ENCODE results near the gene LY6G5B. TPM values are rescaled to one million over a fixed set of nuclear protein-coding genes. Genes with fewer than 3 reads are reported as not detected.
A peak's percentile ranks its signal among the peaks of the same experiment; 100 is the strongest.

The LY6G5B gene
- total RNA-seq, 2 donors from 2014 or later = 4.4 to 9.0 TPM

GRCh38 chr6:31718265-31718664 is 48.5 kb downstream of the LY6G5B start:
- Histone ChIP-seq H3K36me3 (no peaks in the 10 kb centered on the region), H3K4me3 (no peak overlapping the region), H3K27ac (no peak overlapping the region), H3K9me3 (no peaks in the 10 kb centered on the region), H3K9ac (ENCODE audit: low read depth in 2 of 2, low read length in 2 of 2) (no peak overlapping the region), H3K27me3 (no peaks in the 10 kb centered on the region), H3K4me1 (peaks cover 5% of the 10 kb centered on the region)
- peak; percentile 89 for DNase-seq
- TF ChIP-seq CTCF (IDR thresholded peaks at IDR 0.05) = no peak
- intact Hi-C loops (cut with DNase I) = no loop called here

GRCh38 chr6:31719001-31719400 is 49.2 kb downstream of the LY6G5B start:
- no peak for DNase-seq
- no peaks in the 10 kb centered on the region for H3K9me3 ChIP-seq
- TF ChIP-seq CTCF (IDR thresholded peaks at IDR 0.05) = no peak
- no peak overlapping the region for H3K4me3 ChIP-seq
- H3K27ac ChIP-seq = no peak overlapping the region
- intact Hi-C loops (cut with DNase I) = no loop called here
- H3K9ac ChIP-seq (ENCODE audit: low read depth in 2 of 2, low read length in 2 of 2) = no peak overlapping the region
- H3K4me1 ChIP-seq = peaks cover under 1% of the 10 kb centered on the region
- no peaks in the 10 kb centered on the region for H3K27me3 ChIP-seq
- no peaks in the 10 kb centered on the region for H3K36me3 ChIP-seq

GRCh38 chr6:31720196-31720770 is 50.5 kb downstream of the LY6G5B start:
- no peaks in the 10 kb centered on the region for H3K9me3 ChIP-seq
- H3K27ac ChIP-seq = no peak overlapping the region
- H3K9ac ChIP-seq (ENCODE audit: low read depth in 2 of 2, low read length in 2 of 2) = no peak overlapping the region
- H3K36me3 ChIP-seq = no peaks in the 10 kb centered on the region
- DNase-seq = no peak
- H3K27me3 ChIP-seq = no peaks in the 10 kb centered on the region
- H3K4me3 ChIP-seq = no peak overlapping the region
- intact Hi-C loops (cut with DNase I) = no loop called here
- H3K4me1 ChIP-seq = no peaks in the 10 kb centered on the region
- no peak for TF ChIP-seq CTCF (IDR thresholded peaks at IDR 0.05)

- intact Hi-C loops (cut with DNase I) = no loop called here
- no peak within 1 kb of the TSS for H3K27ac ChIP-seq
Measured at GRCh38 chr6:31721351-31722020, 51.7 kb downstream of the LY6G5B start, which contains the start of gene LY6G6C. TSS of gene LY6G6C (minus strand) at chr6:31721746. CDS start at chr6:31721679, 67 bp downstream.

GRCh38 chr6:31722173-31722572 is 52.4 kb downstream of the LY6G5B start:
- intact Hi-C loops (cut with DNase I) = no loop called here

More at GRCh38 chr6:31721351-31722020, 51.7 kb downstream of the LY6G5B start, which contains the start of gene LY6G6C:
- no peak for TF ChIP-seq CTCF (IDR thresholded peaks at IDR 0.05)
- DNase-seq = no peak
- H3K9me3 ChIP-seq = no peaks in the 10 kb centered on the region
- no peaks in the 10 kb centered on the region for H3K4me1 ChIP-seq
- H3K27me3 ChIP-seq = no peaks in the 10 kb centered on the region
- no peak within 1 kb of the TSS for H3K9ac ChIP-seq (ENCODE audit: low read depth in 2 of 2, low read length in 2 of 2)
- no peaks in the 10 kb centered on the region for H3K36me3 ChIP-seq
- no peak within 1 kb of the TSS for H3K4me3 ChIP-seq

More at GRCh38 chr6:31722173-31722572, 52.4 kb downstream of the LY6G5B start:
- H3K4me1 ChIP-seq = peaks cover 6% of the 10 kb centered on the region
- no peak overlapping the region for H3K27ac ChIP-seq
- TF ChIP-seq CTCF (IDR thresholded peaks at IDR 0.05) = no peak
- H3K9ac ChIP-seq (ENCODE audit: low read depth in 2 of 2, low read length in 2 of 2) = no peak overlapping the region
- no peak for DNase-seq
- H3K27me3 ChIP-seq = no peaks in the 10 kb centered on the region
- H3K4me3 ChIP-seq = no peak overlapping the region
- no peaks in the 10 kb centered on the region for H3K9me3 ChIP-seq
- no peaks in the 10 kb centered on the region for H3K36me3 ChIP-seq

Small RNA genes within 50 kb of the gene (microRNA-seq; reads per million reads assigned to microRNA genes)
- not detected for gene MIR4646
- gene MIR6832 = not detected

Other genes with a start within 250 kb of the LY6G5B start
- 1 to 10 TPM; 5.6 to 6.7 TPM for gene MICB, start 171.8 kb upstream of the LY6G5B start, total RNA-seq
- gene MCCD1, start 141.0 kb upstream of the LY6G5B start, total RNA-seq = not detected
- 100 to 1,000 TPM; 213 to 422 TPM for gene DDX39B, start 128.0 kb upstream of the LY6G5B start, total RNA-seq
- gene ATP6V1G2, start 123.4 kb upstream of the LY6G5B start, total RNA-seq = under 1 TPM; 0.57 to 0.85 TPM
- 10 to 100 TPM; 16.1 to 18.8 TPM for gene NFKBIL1, start 122.4 kb upstream of the LY6G5B start, total RNA-seq
- 1 to 10 TPM in 1 of 2 donors, under 1 TPM in 1; 0.35 to 2.4 TPM for gene LTA, start 97.7 kb upstream of the LY6G5B start, total RNA-seq
- 1 to 10 TPM in 1 of 2 donors, under 1 TPM in 1; 0.48 to 1.4 TPM for gene TNF, start 94.4 kb upstream of the LY6G5B start, total RNA-seq
- 1 to 10 TPM; 3.4 to 5.7 TPM for gene LTB, start 87.6 kb upstream of the LY6G5B start, total RNA-seq
- 1 to 10 TPM; 4.8 to 9.2 TPM for gene LST1, start 83.7 kb upstream of the LY6G5B start, total RNA-seq
- gene NCR3, start 77.0 kb upstream of the LY6G5B start, total RNA-seq = under 1 TPM; 0.67 to 0.90 TPM
- gene AIF1, start 54.7 kb upstream of the LY6G5B start, total RNA-seq = 10 to 100 TPM in 1 of 2 donors, 1 to 10 TPM in 1; 5.0 to 20.7 TPM
- gene PRRC2A, start 49.3 kb upstream of the LY6G5B start, total RNA-seq = 100 to 1,000 TPM; 107 to 171 TPM
- gene BAG6, start 17.3 kb upstream of the LY6G5B start, total RNA-seq = 100 to 1,000 TPM; 266 to 337 TPM
- 1 to 10 TPM; 1.6 to 2.4 TPM for gene APOM, start 14.1 kb upstream of the LY6G5B start, total RNA-seq
- 10 to 100 TPM; 28.3 to 32.8 TPM for gene C6orf47, start 9.2 kb upstream of the LY6G5B start, total RNA-seq
- 10 to 100 TPM; 11.0 to 14.9 TPM for gene GPANK1, start 5.0 kb upstream of the LY6G5B start, total RNA-seq
- 100 to 1,000 TPM; 140 to 152 TPM for gene CSNK2B, start 3.9 kb upstream of the LY6G5B start, total RNA-seq
- gene LY6G5C, start 11.1 kb downstream of the LY6G5B start, total RNA-seq = 1 to 10 TPM; 1.9 to 2.8 TPM
- 10 to 100 TPM; 56.8 to 65.2 TPM for gene ABHD16A, start 33.3 kb downstream of the LY6G5B start, total RNA-seq
- gene LY6G6F, start 36.9 kb downstream of the LY6G5B start, total RNA-seq = not detected
- gene LY6G6D, start 45.4 kb downstream of the LY6G5B start, total RNA-seq = not detected
- 1 to 10 TPM in 1 of 2 donors, not detected in 1; 2.3 TPM for gene LY6G6C, start 51.8 kb downstream of the LY6G5B start, total RNA-seq
- gene MPIG6B, start 53.4 kb downstream of the LY6G5B start, total RNA-seq = under 1 TPM; 0.19 to 0.57 TPM
- gene DDAH2, start 59.3 kb downstream of the LY6G5B start, total RNA-seq = 10 to 100 TPM; 92.1 to 98.7 TPM
- 100 to 1,000 TPM; 622 to 646 TPM for gene CLIC1, start 66.6 kb downstream of the LY6G5B start, total RNA-seq
- gene MSH5, start 70.0 kb downstream of the LY6G5B start, total RNA-seq = 10 to 100 TPM; 13.3 to 34.2 TPM
- gene SAPCD1, start 92.7 kb downstream of the LY6G5B start, total RNA-seq = 1 to 10 TPM; 1.7 to 8.9 TPM
- 10 to 100 TPM in 1 of 2 donors, 1 to 10 TPM in 1; 6.1 to 10.1 TPM for gene VWA7, start 107.4 kb downstream of the LY6G5B start, total RNA-seq
- gene VARS1, start 125.8 kb downstream of the LY6G5B start, total RNA-seq = 100 to 1,000 TPM in 1 of 2 donors, 10 to 100 TPM in 1; 40.8 to 136 TPM
- 10 to 100 TPM; 37.6 to 61.3 TPM for gene LSM2, start 137.0 kb downstream of the LY6G5B start, total RNA-seq
- gene HSPA1L, start 145.3 kb downstream of the LY6G5B start, total RNA-seq = 1 to 10 TPM in 1 of 2 donors, under 1 TPM in 1; 0.98 to 1.4 TPM
- gene HSPA1A, start 145.6 kb downstream of the LY6G5B start, total RNA-seq = 100 to 1,000 TPM; 248 to 397 TPM
- gene HSPA1B, start 157.8 kb downstream of the LY6G5B start, total RNA-seq = 100 to 1,000 TPM; 278 to 543 TPM
- gene NEU1, start 192.8 kb downstream of the LY6G5B start, total RNA-seq = 10 to 100 TPM; 33.8 to 47.4 TPM
- 100 to 1,000 TPM; 546 to 779 TPM for gene SLC44A4, start 209.0 kb downstream of the LY6G5B start, total RNA-seq
- 10 to 100 TPM; 28.4 to 52.1 TPM for gene EHMT2, start 227.7 kb downstream of the LY6G5B start, total RNA-seq
- gene ZBTB12, start 232.1 kb downstream of the LY6G5B start, total RNA-seq = 1 to 10 TPM; 2.0 to 4.9 TPM